UCSD-AML1 (cell line): ENCODE measurements around the gene PPM1G.
"Not testable (repeated sequence)": the region's sequence is repeated elsewhere in the genome, so short reads cannot be mapped to it uniquely, and the experiment has no call there.

ENCODE experiments used
- DNase-seq: peaks from one replicate; lab custom pipeline; 2025; ENCODE audit not compliant: unreplicated experiment; lab: John Stamatoyannopoulos, UW

The PPM1G gene

DNA sequence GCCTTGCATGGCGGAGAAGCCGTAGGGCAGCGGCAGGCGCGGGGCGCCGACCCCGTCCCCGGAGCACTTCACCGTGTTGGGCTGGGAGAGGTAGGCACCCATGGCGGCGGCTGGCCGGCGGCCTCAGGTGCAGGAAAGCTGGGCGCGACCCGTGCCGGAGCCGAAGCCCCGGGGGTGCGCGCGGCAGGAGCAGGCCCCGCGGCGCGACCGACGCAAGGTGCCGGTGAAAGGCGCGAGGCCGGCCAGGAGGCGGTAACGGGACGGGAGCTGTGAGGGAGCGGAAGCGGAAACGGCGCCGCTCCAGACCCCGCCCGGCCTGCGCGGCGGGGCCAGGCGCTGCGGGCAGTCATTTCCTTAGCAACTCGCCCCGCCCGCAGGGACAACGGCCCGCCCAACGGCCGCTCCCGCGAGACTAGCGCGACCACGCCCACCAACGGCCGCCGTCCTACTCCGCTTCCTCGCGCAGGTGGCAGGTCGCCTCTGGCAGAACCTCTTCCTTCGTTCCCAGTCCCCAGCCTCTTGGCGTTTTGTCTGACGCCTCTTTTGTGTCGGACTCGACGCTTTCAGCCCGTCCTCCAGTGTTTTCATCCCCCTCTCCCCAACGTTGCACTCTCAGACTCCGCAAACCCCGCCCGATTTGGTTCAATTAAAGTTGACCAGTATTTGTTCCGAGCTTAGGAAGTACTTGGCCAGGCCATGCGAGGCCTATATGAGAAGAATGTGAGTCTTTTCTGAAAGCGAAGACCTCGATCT, at the start of gene PPM1G:
Gene PPM1G, minus strand, starts transcription at position 271 of the 753 bp plus-strand sequence. Its CDS starts 169 bp downstream, at position 102.
- DNase-seq = peak; percentile 96

- no peak for DNase-seq
Observed at GRCh38 chr2:27453968-27454367, 44.6 kb upstream of the PPM1G start.

DNA sequence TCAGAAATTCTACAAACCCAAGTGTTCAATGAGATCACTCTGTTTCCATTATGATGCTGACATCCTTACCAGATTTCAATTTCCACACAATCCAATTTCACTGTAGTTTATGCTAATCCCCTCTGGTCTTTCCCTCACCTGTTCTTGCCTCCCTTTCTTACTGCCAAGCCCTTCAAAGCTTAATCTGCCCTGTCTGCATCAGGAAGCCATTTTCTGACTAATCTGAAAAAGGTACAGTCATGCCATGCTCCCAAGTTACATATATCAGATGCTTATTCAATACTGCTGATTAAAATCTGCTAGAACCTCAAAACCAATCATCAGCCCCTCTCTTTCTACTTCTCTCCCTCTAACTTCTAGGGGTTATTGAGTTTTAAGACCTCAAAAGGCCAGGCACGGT, 41.7 kb upstream of the PPM1G start:
- no peak for DNase-seq

GRCh38 chr2:27448381-27448780, 39.0 kb upstream of the PPM1G start:
- DNase-seq = no peak

GRCh38 chr2:27446057-27446456, 36.7 kb upstream of the PPM1G start:
- no peak for DNase-seq

DNA sequence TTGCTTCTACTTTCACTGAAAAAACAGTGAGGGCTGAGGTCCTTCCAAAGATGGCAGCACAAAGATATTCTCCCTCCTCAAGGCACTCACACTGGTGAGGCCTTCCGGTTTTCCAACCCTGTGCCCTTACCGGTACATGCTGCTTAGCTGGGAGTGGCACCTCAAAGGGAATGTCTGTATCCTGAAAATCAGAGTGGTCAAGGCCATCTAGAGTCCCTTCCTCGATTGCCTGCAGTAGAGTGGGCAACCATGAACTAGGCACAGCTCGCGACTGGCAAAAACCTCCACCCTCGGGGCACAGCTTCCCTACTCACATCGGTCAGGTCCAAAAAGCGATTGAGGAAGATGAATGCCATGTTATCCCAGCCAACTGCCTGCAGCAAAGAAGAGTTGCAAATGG, 36.2 kb upstream of the PPM1G start:
- no peak for DNase-seq

GRCh38 chr2:27445155-27445554, 35.8 kb upstream of the PPM1G start:
- no peak for DNase-seq

DNA sequence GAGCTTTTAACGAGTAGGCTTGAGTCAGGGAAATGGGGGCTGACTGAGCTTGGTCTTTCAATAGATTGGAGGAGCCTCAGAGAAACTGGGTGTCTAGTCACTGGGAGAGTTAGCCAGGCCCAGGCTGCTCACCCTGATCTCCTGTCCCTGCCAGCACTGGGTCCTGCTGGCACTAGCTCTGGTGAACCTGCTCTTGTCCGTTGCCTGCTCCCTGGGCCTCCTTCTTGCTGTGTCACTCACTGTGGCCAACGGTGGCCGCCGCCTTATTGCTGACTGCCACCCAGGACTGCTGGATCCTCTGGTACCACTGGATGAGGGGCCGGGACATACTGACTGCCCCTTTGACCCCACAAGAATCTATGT, 33.5 kb upstream of the PPM1G start:
- DNase-seq = no peak

DNA sequence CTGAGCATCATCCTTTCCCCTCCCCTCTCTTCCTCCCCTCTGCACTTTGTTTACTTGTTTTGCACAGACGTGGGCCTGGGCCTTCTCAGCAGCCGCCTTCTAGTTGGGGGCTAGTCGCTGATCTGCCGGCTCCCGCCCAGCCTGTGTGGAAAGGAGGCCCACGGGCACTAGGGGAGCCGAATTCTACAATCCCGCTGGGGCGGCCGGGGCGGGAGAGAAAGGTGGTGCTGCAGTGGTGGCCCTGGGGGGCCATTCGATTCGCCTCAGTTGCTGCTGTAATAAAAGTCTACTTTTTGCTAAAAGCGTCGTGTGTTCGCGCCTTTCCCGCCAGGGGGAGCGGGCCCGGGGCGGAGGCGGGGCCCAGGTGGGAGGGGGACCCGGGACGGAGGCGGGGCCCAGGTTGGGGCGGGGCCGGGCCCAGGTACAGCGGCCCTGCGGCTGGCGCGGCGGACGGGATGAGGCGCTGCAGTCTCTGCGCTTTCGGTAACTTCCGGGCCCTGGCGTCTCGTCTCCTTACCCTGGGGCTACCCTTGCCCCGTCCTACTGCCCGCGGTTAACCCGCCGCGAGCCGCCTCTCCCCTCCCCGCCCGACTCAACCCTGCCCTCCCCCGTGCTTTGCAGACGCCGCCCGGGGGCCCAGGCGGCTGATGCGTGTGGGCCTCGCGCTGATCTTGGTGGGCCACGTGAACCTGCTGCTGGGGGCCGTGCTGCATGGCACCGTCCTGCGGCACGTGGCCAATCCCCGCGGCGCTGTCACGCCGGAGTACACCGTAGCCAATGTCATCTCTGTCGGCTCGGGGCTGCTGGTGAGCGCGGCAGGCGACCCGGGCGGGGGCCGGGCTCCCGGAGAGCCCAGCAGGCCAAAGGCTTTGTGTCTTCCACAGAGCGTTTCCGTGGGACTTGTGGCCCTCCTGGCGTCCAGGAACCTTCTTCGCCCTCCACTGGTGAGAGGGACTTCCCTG, 32.8 kb upstream of the PPM1G start, which contains the start of gene KRTCAP3:
Gene KRTCAP3, plus strand, starts transcription at position 424 of the 962 bp plus-strand sequence. Its CDS starts 32 bp downstream, at position 456.
- no peak for DNase-seq

- no peak for DNase-seq
Observed at GRCh38 chr2:27441226-27441926, 32.0 kb upstream of the PPM1G start.

GRCh38 chr2:27435628-27436027, 26.2 kb upstream of the PPM1G start:
- DNase-seq = no peak

- no peak for DNase-seq
Observed at GRCh38 chr2:27431395-27431794, 22.0 kb upstream of the PPM1G start.

GRCh38 chr2:27428978-27429541, 19.7 kb upstream of the PPM1G start:
- DNase-seq = peak; percentile 87

DNA sequence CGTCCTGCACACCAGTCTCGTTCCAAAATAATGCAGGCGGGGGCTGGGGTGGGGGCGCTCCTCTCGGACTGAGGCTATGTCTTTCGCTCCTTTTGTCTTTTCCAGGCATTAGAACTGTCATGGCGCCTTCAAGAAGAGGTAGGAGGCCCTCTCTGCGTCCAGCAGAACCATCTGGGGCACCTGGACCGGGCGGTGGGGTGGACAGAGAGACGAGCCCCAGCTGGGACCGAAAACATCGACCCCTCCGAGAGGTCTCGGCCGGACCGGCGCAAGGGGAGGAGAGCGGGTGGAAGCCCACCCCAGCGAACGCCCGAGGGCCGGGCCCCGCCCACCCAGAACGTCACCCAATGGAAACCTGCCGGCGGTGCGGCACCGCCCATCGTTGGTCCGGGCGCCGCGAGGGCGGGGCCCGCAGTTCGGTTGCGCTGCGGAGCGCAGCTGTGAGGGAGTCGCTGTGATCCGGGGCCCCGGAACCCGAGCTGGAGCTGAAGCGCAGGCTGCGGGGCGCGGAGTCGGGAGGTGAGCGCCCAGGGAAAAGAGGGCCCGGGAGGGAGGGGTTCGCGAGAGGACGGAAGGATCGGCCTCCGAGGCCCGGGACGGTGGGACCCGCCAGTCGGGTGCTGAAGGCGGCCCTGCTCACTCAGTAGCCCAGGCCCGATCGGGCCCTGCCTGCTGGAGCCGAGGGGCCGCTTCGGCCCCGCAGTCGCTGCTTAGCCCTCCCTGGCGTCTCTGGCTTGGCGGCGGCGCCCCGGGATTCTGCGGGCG, 19.0 kb upstream of the PPM1G start, which contains the start of gene NRBP1:
Gene NRBP1, plus strand, starts transcription at position 419 of the 765 bp plus-strand sequence. CDS start 4,643 bp downstream, outside the sequence.
- DNase-seq = peak; percentile 95

- no peak for DNase-seq
Observed at GRCh38 chr2:27427863-27428212, 18.4 kb upstream of the PPM1G start.

DNA sequence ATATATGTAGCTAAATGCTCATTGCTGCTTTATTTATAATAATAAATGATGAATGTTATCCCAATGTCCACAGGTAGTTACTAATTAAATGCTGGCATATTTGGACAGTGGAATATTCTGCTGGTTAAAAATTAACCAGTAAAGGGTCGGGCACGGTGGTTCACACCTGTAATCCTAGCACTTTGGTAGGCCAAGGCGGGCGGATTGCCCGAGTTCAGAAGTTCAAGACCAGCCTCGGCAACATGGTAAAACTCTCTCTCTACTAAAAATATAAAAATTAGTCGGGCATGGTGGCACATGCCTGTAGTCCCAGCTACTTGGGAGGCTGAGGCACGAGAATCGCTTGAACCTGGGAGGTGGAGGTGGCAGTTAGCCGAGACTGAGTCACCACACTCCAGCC, 15.6 kb upstream of the PPM1G start:
- DNase-seq = not testable (repeated sequence)

DNA sequence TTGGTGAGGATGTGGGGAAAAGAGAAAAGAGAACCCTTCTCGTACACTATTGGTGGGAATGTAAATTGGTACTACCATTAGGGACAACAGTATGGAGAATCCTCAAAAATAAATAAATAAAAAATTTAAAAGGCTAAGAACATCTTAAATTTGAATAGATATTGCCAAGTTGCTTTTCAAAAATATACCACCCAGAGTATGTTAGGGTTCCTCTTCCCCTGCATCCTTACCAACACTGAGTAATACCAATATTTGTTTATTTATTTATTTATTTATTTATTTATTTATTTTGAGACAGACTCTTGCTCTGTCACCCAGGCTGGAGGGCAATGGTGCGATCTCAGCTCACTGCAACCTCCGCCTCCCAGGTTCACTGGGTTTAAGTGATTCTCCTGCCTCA, 13.6 kb upstream of the PPM1G start:
- DNase-seq = no peak

DNA sequence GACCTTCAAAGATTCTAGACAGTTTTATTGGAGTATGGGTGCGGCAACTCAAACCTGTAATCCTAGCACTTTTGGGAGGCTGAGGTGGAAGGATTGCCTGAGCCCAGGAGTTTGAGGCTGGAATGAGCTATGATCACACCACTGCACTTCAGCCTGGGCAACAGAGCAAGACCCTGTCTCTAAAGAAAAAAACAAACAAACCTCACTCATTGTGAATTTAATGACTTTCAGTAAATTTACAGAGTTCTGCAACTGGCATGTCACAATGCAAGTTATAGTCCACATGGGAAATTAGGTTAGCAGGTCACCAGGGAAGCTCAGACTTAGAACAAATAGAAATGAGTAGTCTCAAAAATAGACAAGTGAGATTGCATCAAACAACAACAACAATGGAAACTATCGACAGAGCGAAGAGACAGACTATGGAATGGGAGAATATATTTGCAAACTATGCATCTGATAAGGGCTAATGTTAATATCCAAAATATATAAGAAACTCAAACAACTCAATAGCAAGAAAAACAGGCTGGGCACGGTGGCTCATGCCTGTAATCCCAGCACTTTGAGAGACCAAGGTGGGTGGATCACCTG, 12.4 kb upstream of the PPM1G start:
- no peak for DNase-seq

DNA sequence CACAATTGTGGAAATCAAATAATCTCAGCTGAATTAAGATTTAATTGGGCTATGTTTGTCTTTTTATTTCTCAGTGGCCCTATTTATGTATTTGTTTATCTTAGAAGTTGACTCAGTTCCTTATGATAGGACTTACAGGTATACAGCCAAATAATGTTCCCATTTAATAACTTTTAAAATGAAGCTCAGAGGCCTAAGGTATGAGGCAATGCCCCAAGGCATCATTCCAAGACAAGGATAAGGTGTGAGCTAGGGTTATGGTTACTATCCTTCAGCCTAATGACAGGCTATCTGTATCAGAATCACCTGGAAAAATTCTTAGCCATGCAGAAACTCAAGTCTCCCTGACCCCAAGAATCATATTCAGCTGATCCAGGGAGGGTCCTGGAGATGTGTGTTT, 11.6 kb upstream of the PPM1G start:
- no peak for DNase-seq

DNA sequence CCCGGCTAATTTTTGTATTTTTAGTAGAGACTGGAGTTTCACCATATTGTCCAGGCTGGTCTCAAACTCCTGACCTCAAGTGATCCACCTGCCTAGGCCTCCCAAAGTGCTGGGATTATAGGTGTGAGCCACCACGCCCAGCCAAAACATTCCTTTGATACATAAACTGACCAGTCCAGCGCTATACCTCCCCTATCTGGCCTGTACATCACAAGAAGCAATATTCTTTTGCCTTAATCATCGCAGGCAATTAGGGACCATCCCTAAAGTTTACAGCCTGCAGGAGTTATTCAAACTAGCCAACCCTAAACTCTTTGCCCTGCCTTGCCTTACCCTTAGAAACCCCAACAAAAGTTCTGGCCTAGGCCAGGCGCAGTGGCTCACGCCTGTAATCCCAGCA, 6.8 kb upstream of the PPM1G start:
- DNase-seq = no peak
